Common myeloid progenitor, CD34-positive (primary cell): ENCODE results near the gene CHURC1.

Experiments
- CTCF ChIA-PET: fragments of 350-600 bp; sonication (Branson Sonifier 250); formaldehyde crosslinking; loops from one replicate; lab custom pipeline; 2021; ENCODE audit warnings: antibody characterized with exemption; lab: Charles Lee
- POLR2A ChIA-PET: fragments of 350-600 bp; sonication (Branson Sonifier 250); formaldehyde crosslinking; loops from one replicate; lab custom pipeline; 2021; ENCODE audit warnings: antibody characterized with exemption; lab: Charles Lee
- DNase-seq, 3 donors: peaks; one replicate each; pipeline versions ENCODE4 v3.0.0 to v3.0.0-alpha.2; 2013
- H3K27ac ChIP-seq, 2 experiments: 1 replicate in 1 of 2; 2 replicates in 1 of 2; pipeline ENCODE4 v1.7.0; 2013; ENCODE audit warnings: inconsistent platforms in 2 of 2, low read length in 2 of 2, mild to moderate bottlenecking in 2 of 2, low read depth in 1 of 2, moderate library complexity in 1 of 2; ENCODE audit not compliant: severe bottlenecking in 2 of 2, insufficient read depth in 1 of 2, poor library complexity in 1 of 2
- H3K27me3 ChIP-seq, 5 experiments: replicated peaks in 2 of 5; 1 replicate in 3 of 5; 2 replicates in 2 of 5; pipeline versions ENCODE4 v1.6.1 to v1.7.0; 2013; ENCODE audit warnings: low read length in 4 of 5, mild to moderate bottlenecking in 2 of 5, moderate library complexity in 2 of 5, inconsistent platforms in 1 of 5; ENCODE audit not compliant: insufficient read depth in 5 of 5, control insufficient read depth in 4 of 5
- H3K36me3 ChIP-seq, 4 experiments: 1 replicate in 2 of 4; 2 replicates in 2 of 4; pipeline versions ENCODE4 v1.6.1 to v1.7.0; 2013; ENCODE audit warnings: low read length in 3 of 4, control low read depth in 1 of 4, mild to moderate bottlenecking in 1 of 4; ENCODE audit not compliant: control insufficient read depth in 4 of 4, insufficient read depth in 4 of 4
- H3K4me1 ChIP-seq, 4 experiments: 1 replicate in 3 of 4; 2 replicates in 1 of 4; pipeline versions ENCODE4 v1.6.1 to v1.7.1; 2013; ENCODE audit warnings: low read length in 3 of 4, mild to moderate bottlenecking in 3 of 4, control low read depth in 1 of 4, inconsistent platforms in 1 of 4, moderate library complexity in 1 of 4; ENCODE audit not compliant: control insufficient read depth in 4 of 4, insufficient read depth in 4 of 4; ENCODE audit errors: control extremely low read depth in 1 of 4
- H3K4me3 ChIP-seq, 7 experiments: 1 replicate in 4 of 7; 2 replicates in 3 of 7; pipeline versions ENCODE4 v1.5.1 to v1.7.0; 2013; ENCODE audit warnings: mild to moderate bottlenecking in 7 of 7, low read length in 6 of 7, moderate library complexity in 6 of 7, inconsistent platforms in 2 of 7, low read depth in 2 of 7, control low read depth in 1 of 7; ENCODE audit not compliant: insufficient read depth in 4 of 7, control insufficient read depth in 1 of 7; ENCODE audit errors: extremely low read depth in 1 of 7
- H3K9me3 ChIP-seq, 5 experiments: 1 replicate in 4 of 5; 2 replicates in 1 of 5; pipeline versions ENCODE4 v1.6.1 to v1.7.1; 2013; ENCODE audit warnings: low read length in 4 of 5, mild to moderate bottlenecking in 2 of 5, inconsistent platforms in 1 of 5, low read depth in 1 of 5, moderate library complexity in 1 of 5; ENCODE audit not compliant: control insufficient read depth in 4 of 5, insufficient read depth in 2 of 5; ENCODE audit errors: control extremely low read depth in 1 of 5
- WGBS: methylation state at CpG from one replicate; pipeline ENCODE4 v1.1.5; 2013; ENCODE audit not compliant: insufficient coverage; 5-methylcytosine and 5-hydroxymethylcytosine counted together

Gene CHURC1

GRCh38 chr14:64958201-64958600, 43.9 kb downstream of the CHURC1 start:
- POLR2A ChIA-PET = interaction anchor here (0.6 kb wide), 1 partner anchor 404 kb away, joined by 3 read pairs; no protein-coding TSS in a partner anchor
- WGBS = 100% methylated on average over 2 of the region's 2 CpGs

DNA sequence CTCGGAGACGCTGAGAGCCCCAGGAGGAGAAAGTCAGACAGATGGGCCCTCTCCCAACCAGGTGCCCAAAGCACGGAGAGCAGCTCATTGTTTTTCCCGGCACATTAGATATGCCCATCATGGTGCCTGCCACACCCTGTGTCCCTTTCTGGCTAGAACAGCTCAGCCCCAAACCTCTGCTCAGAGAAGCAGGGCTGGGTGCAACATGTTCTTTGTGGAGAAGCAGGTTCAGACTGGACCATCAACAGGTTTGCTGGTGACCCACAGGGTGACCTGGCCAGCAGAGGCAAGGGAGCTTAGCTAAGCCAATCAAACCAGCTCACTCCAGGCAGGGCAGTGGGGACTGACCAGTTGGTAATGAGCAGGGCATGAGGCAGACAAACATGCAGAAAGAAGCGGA, 44.5 kb downstream of the CHURC1 start:
- H3K4me1 ChIP-seq = peaks cover 0 to 14% (median 4%) of the 10 kb centered on the region in 4 experiments
- peaks cover 0 to 2% (median under 1%) of the 10 kb centered on the region in 4 experiments for H3K36me3 ChIP-seq
- 98% methylated on average over 4 of the region's 5 CpGs for WGBS
- ChIA-PET CTCF (interaction anchor here (0.6 to 2.0 kb wide), 5 partner anchors 8 to 67 kb away, joined by 3 to 4 read pairs (median 3); partner anchors contain the start of gene FNTB), POLR2A (interaction anchor here (0.6 kb wide), 1 partner anchor 405 kb away, joined by 3 read pairs; no protein-coding TSS in a partner anchor)
- H3K9me3 ChIP-seq = no peaks in the 10 kb centered on the region
- no peak overlapping the region for H3K27ac ChIP-seq
- H3K27me3 ChIP-seq = no peaks in the 10 kb centered on the region
- no peak for DNase-seq
- H3K4me3 ChIP-seq = no peak overlapping the region

More at GRCh38 chr14:64958201-64958600, 43.9 kb downstream of the CHURC1 start:
- H3K27me3 ChIP-seq = no peaks in the 10 kb centered on the region
- peaks cover 0 to 14% (median 4%) of the 10 kb centered on the region in 4 experiments for H3K4me1 ChIP-seq
- H3K27ac ChIP-seq = no peak overlapping the region
- peaks cover 0 to 4% (median 1%) of the 10 kb centered on the region in 4 experiments for H3K36me3 ChIP-seq
- H3K4me3 ChIP-seq = no peak overlapping the region
- DNase-seq = no peak
- no peaks in the 10 kb centered on the region for H3K9me3 ChIP-seq
- CTCF ChIA-PET = interaction anchor here (0.6 to 2.0 kb wide), 6 partner anchors 8 to 66 kb away, joined by 3 to 4 read pairs (median 4); partner anchors contain the start of gene FNTB

- no peak overlapping the region for H3K4me3 ChIP-seq
- CTCF ChIA-PET = interaction anchor here (0.9 to 2.4 kb wide), 8 partner anchors 9 to 77 kb away, joined by 3 to 6 read pairs (median 4); partner anchors contain the start of gene GPX2
- peaks cover 0 to 14% (median 4%) of the 10 kb centered on the region in 4 experiments for H3K4me1 ChIP-seq
- H3K36me3 ChIP-seq = peaks cover 0 to 2% (median 0%) of the 10 kb centered on the region in 4 experiments
- H3K9me3 ChIP-seq = no peaks in the 10 kb centered on the region
- POLR2A ChIA-PET = no interaction called here
- DNase-seq = no peak
- no peaks in the 10 kb centered on the region for H3K27me3 ChIP-seq
- H3K27ac ChIP-seq = no peak overlapping the region
- 74% methylated on average over 5 of the region's 5 CpGs for WGBS
Observed at GRCh38 chr14:64960762-64961276, 46.6 kb downstream of the CHURC1 start.

- Histone ChIP-seq H3K4me3 (no peak overlapping the region), H3K27ac (no peak overlapping the region), H3K4me1 (peaks cover 0 to 19% (median 7%) of the 10 kb centered on the region in 4 experiments), H3K9me3 (no peaks in the 10 kb centered on the region), H3K27me3 (no peaks in the 10 kb centered on the region), H3K36me3 (no peaks in the 10 kb centered on the region)
- CTCF ChIA-PET = interaction anchor here (0.7 to 1.3 kb wide), 3 partner anchors 19 to 421 kb away, joined by 3 to 4 read pairs (median 3); no protein-coding TSS in a partner anchor
- POLR2A ChIA-PET = no interaction called here
- 22% methylated on average over 1 of the region's 1 CpG for WGBS
- DNase-seq = no peak
Observed at GRCh38 chr14:64963611-64964010, 49.4 kb downstream of the CHURC1 start.

- no peak overlapping the region for H3K27ac ChIP-seq
- no peak overlapping the region for H3K4me3 ChIP-seq
- H3K4me1 ChIP-seq = peaks cover 0 to 24% (median 18%) of the 10 kb centered on the region in 4 experiments
- 97% methylated on average over 8 of the region's 15 CpGs for WGBS
- H3K27me3 ChIP-seq = no peaks in the 10 kb centered on the region
- H3K36me3 ChIP-seq = no peaks in the 10 kb centered on the region
- no peak for DNase-seq
- ChIA-PET POLR2A (no interaction called here), CTCF (interaction anchor here (1.1 to 1.4 kb wide), 2 partner anchors 16 to 82 kb away, joined by 3 to 5 read pairs; no protein-coding TSS in a partner anchor)
- no peaks in the 10 kb centered on the region for H3K9me3 ChIP-seq
Observed at GRCh38 chr14:64965356-64966000, 51.2 kb downstream of the CHURC1 start.

GRCh38 chr14:64966976-64967375, 52.7 kb downstream of the CHURC1 start:
- peaks cover 0 to 30% (median 25%) of the 10 kb centered on the region in 4 experiments for H3K4me1 ChIP-seq
- WGBS = 80% methylated on average over 1 of the region's 2 CpGs
- H3K4me3 ChIP-seq = no peak overlapping the region
- H3K36me3 ChIP-seq = no peaks in the 10 kb centered on the region
- no peak for DNase-seq
- ChIA-PET CTCF (interaction anchor here (1.4 kb wide), 1 partner anchor 14 kb away, joined by 5 read pairs; no protein-coding TSS in a partner anchor), POLR2A (no interaction called here)
- H3K27me3 ChIP-seq = peaks cover 0 to 6% (median 0%) of the 10 kb centered on the region in 5 experiments
- no peak overlapping the region for H3K27ac ChIP-seq
- H3K9me3 ChIP-seq = no peaks in the 10 kb centered on the region
